Measurements from ENCODE around the gene SETDB1.

GRCh38 chr1:150961756-150962155 lies 35.6 kb downstream of the SETDB1 start:
- TF ChIP-seq CTCF (IDR thresholded peaks at IDR 0.05) (no peak), POLR2A (IDR thresholded peaks at IDR 0.05) (no peak)

Data from adrenal gland (tissue), 5 donors.